Smooth muscle cell (in vitro differentiated cells): ENCODE results near the gene SLC16A3. TPM values are rescaled to one million over a fixed set of nuclear protein-coding genes. Genes with fewer than 3 reads are reported as not detected.

Source experiments
- DNase-seq: peaks from one replicate; lab custom pipeline; 2025; ENCODE audit not compliant: unreplicated experiment; lab: John Stamatoyannopoulos, UW
- H2AFZ ChIP-seq: fragments of 200-600 bp; sonication (generic); 2 replicates; pipeline ENCODE4 v1.6.0; 2016; ENCODE audit warnings: antibody characterized with exemption, low read depth, mild to moderate bottlenecking
- H3F3A ChIP-seq: fragments of 200-600 bp; sonication (generic); 2 replicates; pipeline ENCODE4 v1.6.0; 2017; ENCODE audit warnings: antibody characterized with exemption, low read depth
- H3K27ac ChIP-seq: fragments of 200-600 bp; sonication (generic); 2 replicates; pipeline ENCODE4 v1.5.1; 2016; ENCODE audit warnings: low read depth, mild to moderate bottlenecking
- H3K27me3 ChIP-seq: fragments of 200-600 bp; sonication (generic); 2 replicates; pipeline ENCODE4 v1.6.1; 2016; ENCODE audit warnings: low read depth, mild to moderate bottlenecking
- H3K36me3 ChIP-seq: fragments of 200-600 bp; sonication (generic); 2 replicates; pipeline ENCODE4 v1.5.1; 2016; ENCODE audit warnings: low read depth
- H3K4me1 ChIP-seq: fragments of 200-600 bp; sonication (generic); 2 replicates; pipeline ENCODE4 v1.5.1; 2016; ENCODE audit warnings: low read depth
- H3K4me2 ChIP-seq: fragments of 200-600 bp; sonication (generic); 2 replicates; pipeline ENCODE4 v1.6.0; 2016; ENCODE audit warnings: mild to moderate bottlenecking
- H3K4me3 ChIP-seq: fragments of 200-600 bp; sonication (generic); 2 replicates; pipeline ENCODE4 v1.5.1; 2016; ENCODE audit warnings: mild to moderate bottlenecking
- H3K79me2 ChIP-seq: fragments of 200-600 bp; sonication (generic); 2 replicates; pipeline ENCODE4 v1.6.0; 2016; ENCODE audit warnings: low read depth, mild to moderate bottlenecking
- H3K9ac ChIP-seq: fragments of 200-600 bp; sonication (generic); 2 replicates; pipeline ENCODE4 v1.6.0; 2016; ENCODE audit warnings: low read depth
- H3K9me3 ChIP-seq: fragments of 200-600 bp; sonication (generic); replicated peaks from 2 replicates; pipeline ENCODE4 v1.5.1; 2016; ENCODE audit warnings: low read depth
- H4K20me1 ChIP-seq: fragments of 200-600 bp; sonication (generic); 2 replicates; pipeline ENCODE4 v1.6.0; 2016; ENCODE audit warnings: low read depth
- CTCF ChIP-seq: fragments of 200-600 bp; sonication (generic); IDR thresholded peaks from 2 replicates; pipeline ENCODE4 v1.5.1; 2017; ENCODE audit warnings: borderline replicate concordance, mild to moderate bottlenecking, antibody characterized with exemption; ENCODE audit not compliant: insufficient read depth, poor library complexity, severe bottlenecking
- WGBS: methylation state at CpG from one replicate; pipeline ENCODE4 v1.1.7; 2016; ENCODE audit warnings: low lambda C conversion rate; 5-methylcytosine and 5-hydroxymethylcytosine counted together
- microRNA-seq: library from miRNA; unstranded; fragments of <30 nt; microRNA quantifications from one replicate; pipeline ENCODE4, GENCODE V29; 2016; ENCODE audit warnings: borderline number of aligned reads
- polyA plus RNA-seq: library from polyadenylated mRNA; unstranded; fragments of >200 nt; fragmentation: Nextera tagmentation; extraction: Ambion mirVana; gene quantifications from 2 replicates; pipeline ENCODE4 v1.2.1, GENCODE V29; 2016
- total RNA-seq: library from RNA; depleted of rRNA; stranded (reverse); fragments of >200 nt; gene quantifications from 2 replicates; pipeline ENCODE4 v1.2.3, GENCODE V29; 2014

Gene SLC16A3
- total and polyA plus RNA-seq, 2 experiments from 2014 or later = 83.3 to 180 TPM

- TF ChIP-seq CTCF = no peak
- H2AFZ ChIP-seq = no peak overlapping the region
- H3K27ac ChIP-seq = no peak overlapping the region
- no peaks in the 10 kb centered on the region for H3K4me1 ChIP-seq
- no peak for DNase-seq
- H4K20me1 ChIP-seq = no peaks in the 10 kb centered on the region
- 89% methylated on average over 9 of the region's 9 CpGs for WGBS
- no peak overlapping the region for H3K4me2 ChIP-seq
- no peaks in the 10 kb centered on the region for H3K9me3 ChIP-seq
- H3K9ac ChIP-seq = no peak overlapping the region
- H3K36me3 ChIP-seq = no peaks in the 10 kb centered on the region
- H3K79me2 ChIP-seq = no peaks in the 10 kb centered on the region
- H3K4me3 ChIP-seq = no peak overlapping the region
- H3F3A ChIP-seq = no peaks in the 10 kb centered on the region
- no peaks in the 10 kb centered on the region for H3K27me3 ChIP-seq
Observed at GRCh38 chr17:82287013-82287867, 58.4 kb downstream of the SLC16A3 start.

- Histone ChIP-seq H3K27ac (no peak overlapping the region), H3K79me2 (no peaks in the 10 kb centered on the region), H3F3A (no peaks in the 10 kb centered on the region), H3K36me3 (no peaks in the 10 kb centered on the region), H3K4me1 (no peaks in the 10 kb centered on the region), H3K9ac (no peak overlapping the region), H3K9me3 (no peaks in the 10 kb centered on the region), H3K4me2 (no peak overlapping the region), H2AFZ (no peak overlapping the region), H4K20me1 (no peaks in the 10 kb centered on the region), H3K4me3 (no peak overlapping the region), H3K27me3 (no peaks in the 10 kb centered on the region)
- 87% methylated on average over 19 of the region's 19 CpGs for WGBS
- TF ChIP-seq CTCF = no peak
- DNase-seq = no peak
Observed at GRCh38 chr17:82287868-82288801, 59.3 kb downstream of the SLC16A3 start.

Small RNA genes lying within 50 kb of the gene (microRNA-seq; reads per million reads assigned to microRNA genes)
- 4.1 reads per million for gene MIR6787

Other genes starting within 250 kb of the SLC16A3 start
- gene CENPX, start 206.2 kb upstream of the SLC16A3 start, total RNA-seq = 44.6 and 50.4 TPM in 2 replicates
- gene CENPX, start 206.2 kb upstream of the SLC16A3 start, polyA plus RNA-seq = 57.5 and 72.8 TPM in 2 replicates
- gene LRRC45, start 205.7 kb upstream of the SLC16A3 start, total RNA-seq = 7.0 and 9.6 TPM in 2 replicates
- 7.4 and 13.5 TPM in 2 replicates for gene LRRC45, start 205.7 kb upstream of the SLC16A3 start, polyA plus RNA-seq
- gene RAC3, start 197.4 kb upstream of the SLC16A3 start, total RNA-seq = 29.2 and 33.0 TPM in 2 replicates
- gene RAC3, start 197.4 kb upstream of the SLC16A3 start, polyA plus RNA-seq = 12.1 and 15.3 TPM in 2 replicates
- gene DCXR, start 191.3 kb upstream of the SLC16A3 start, total RNA-seq = 34.9 and 46.4 TPM in 2 replicates
- 84.4 and 89.4 TPM in 2 replicates for gene DCXR, start 191.3 kb upstream of the SLC16A3 start, polyA plus RNA-seq
- gene RFNG, start 177.2 kb upstream of the SLC16A3 start, total RNA-seq = 20.3 and 27.1 TPM in 2 replicates
- gene RFNG, start 177.2 kb upstream of the SLC16A3 start, polyA plus RNA-seq = 54.9 and 58.8 TPM in 2 replicates
- 72.0 and 93.7 TPM in 2 replicates for gene GPS1, start 177.1 kb upstream of the SLC16A3 start, total RNA-seq
- gene GPS1, start 177.1 kb upstream of the SLC16A3 start, polyA plus RNA-seq = 134 and 143 TPM in 2 replicates
- 30.7 and 49.4 TPM in 2 replicates for gene DUS1L, start 163.2 kb upstream of the SLC16A3 start, total RNA-seq
- gene DUS1L, start 163.2 kb upstream of the SLC16A3 start, polyA plus RNA-seq = 125 and 141 TPM in 2 replicates
- 46.6 and 49.4 TPM in 2 replicates for gene FASN, start 130.8 kb upstream of the SLC16A3 start, total RNA-seq
- gene FASN, start 130.8 kb upstream of the SLC16A3 start, polyA plus RNA-seq = 48.4 and 49.3 TPM in 2 replicates
- 11.4 and 18.3 TPM in 2 replicates for gene CCDC57, start 16.2 kb upstream of the SLC16A3 start, total RNA-seq
- gene CCDC57, start 16.2 kb upstream of the SLC16A3 start, polyA plus RNA-seq = 23.1 and 34.6 TPM in 2 replicates
- 51.6 and 75.3 TPM in 2 replicates for gene CSNK1D, start 44.7 kb downstream of the SLC16A3 start, total RNA-seq
- gene CSNK1D, start 44.7 kb downstream of the SLC16A3 start, polyA plus RNA-seq = 135 and 172 TPM in 2 replicates
- gene CD7, start 88.6 kb downstream of the SLC16A3 start, total RNA-seq = not detected in 2 replicates
- gene CD7, start 88.6 kb downstream of the SLC16A3 start, polyA plus RNA-seq = 0.18 and 0.79 TPM in 2 replicates
- not detected in 2 replicates for gene SECTM1, start 104.7 kb downstream of the SLC16A3 start, total RNA-seq
- 0.48 and 0.49 TPM in 2 replicates for gene SECTM1, start 104.7 kb downstream of the SLC16A3 start, polyA plus RNA-seq
- gene TEX19, start 130.2 kb downstream of the SLC16A3 start, total RNA-seq = not detected in 2 replicates
- not detected in 2 replicates for gene TEX19, start 130.2 kb downstream of the SLC16A3 start, polyA plus RNA-seq
- not detected in 2 replicates for gene UTS2R, start 142.7 kb downstream of the SLC16A3 start, total RNA-seq
- 0.30 TPM in 1 of 2 replicates, not detected in the other for gene UTS2R, start 142.7 kb downstream of the SLC16A3 start, polyA plus RNA-seq
- 1.5 and 9.2 TPM in 2 replicates for gene HEXD, start 189.3 kb downstream of the SLC16A3 start, total RNA-seq
- 9.2 and 13.8 TPM in 2 replicates for gene HEXD, start 189.3 kb downstream of the SLC16A3 start, polyA plus RNA-seq
- gene OGFOD3, start 189.5 kb downstream of the SLC16A3 start, total RNA-seq = 10.5 and 18.4 TPM in 2 replicates
- gene OGFOD3, start 189.5 kb downstream of the SLC16A3 start, polyA plus RNA-seq = 21.0 and 30.4 TPM in 2 replicates
- gene CYBC1, start 221.7 kb downstream of the SLC16A3 start, total RNA-seq = 23.3 and 26.1 TPM in 2 replicates
- 65.8 and 66.0 TPM in 2 replicates for gene CYBC1, start 221.7 kb downstream of the SLC16A3 start, polyA plus RNA-seq
- 52.0 and 121 TPM in 2 replicates for gene NARF, start 229.7 kb downstream of the SLC16A3 start, total RNA-seq
- 163 and 178 TPM in 2 replicates for gene NARF, start 229.7 kb downstream of the SLC16A3 start, polyA plus RNA-seq